HL-60 (cell line): ENCODE data around the gene TIA1.
A peak's percentile ranks its signal among the peaks of the same experiment; 100 is the strongest.
"Not testable (repeated sequence)": the region's sequence is repeated elsewhere in the genome, so short reads cannot be mapped to it uniquely, and the experiment has no call there.

Source experiments
- DNase-seq, 2 experiments: peaks; one replicate each; pipeline ENCODE4 v3.0.0-alpha.2; 2010 to 2020; ENCODE audit warnings: low read depth in 1 of 2, low spot score in 1 of 2
- H3K27ac ChIP-seq: fragments of 250-450 bp; sonication (Bioruptor Pico); replicated peaks from 2 replicates; pipeline ENCODE4 v1.5.1; 2020; ENCODE audit warnings: mild to moderate bottlenecking, moderate library complexity
- H3K27me3 ChIP-seq: fragments of 250-450 bp; sonication (Bioruptor Pico); 2 replicates; pipeline ENCODE4 v1.5.1; 2021; ENCODE audit warnings: mild to moderate bottlenecking, moderate library complexity; ENCODE audit not compliant: insufficient read depth, poor library complexity, severe bottlenecking
- H3K4me3 ChIP-seq: replicated peaks from 2 replicates; pipeline ENCODE4 v1.5.1; 2011; ENCODE audit warnings: mild to moderate bottlenecking, control low read depth, low read length; ENCODE audit not compliant: insufficient read depth
- GABPA ChIP-seq: IDR thresholded peaks from 2 replicates; pipeline ENCODE4 v1.6.1; 2012; ENCODE audit warnings: low read depth
- POLR2AphosphoS5 ChIP-seq: IDR thresholded peaks from 2 replicates; pipeline ENCODE4 v1.6.1; 2012; ENCODE audit warnings: low read depth
- SPI1 ChIP-seq: IDR thresholded peaks from 2 replicates; pipeline ENCODE4 v1.6.1; 2012; ENCODE audit warnings: low read depth, mild to moderate bottlenecking, borderline replicate concordance
- long read RNA-seq: library from polyadenylated mRNA; unstranded; transcript quantifications from one replicate; pipeline ENCODE4 v2.0.0, GENCODE V29; 2020
- TF ChIP-seq, protein P1 (sequence below): IDR thresholded peaks from one replicate; pipeline ENCODE4 v1.5.1; 2011; ENCODE audit warnings: low read length, control low read depth, inconsistent platforms; ENCODE audit not compliant: insufficient read depth
- TF ChIP-seq, protein P2 (sequence below): IDR thresholded peaks from 2 replicates; pipeline ENCODE4 v1.6.1; 2012; ENCODE audit warnings: low read depth; ENCODE audit not compliant: insufficient replicate concordance

The TIA1 gene, protein sequence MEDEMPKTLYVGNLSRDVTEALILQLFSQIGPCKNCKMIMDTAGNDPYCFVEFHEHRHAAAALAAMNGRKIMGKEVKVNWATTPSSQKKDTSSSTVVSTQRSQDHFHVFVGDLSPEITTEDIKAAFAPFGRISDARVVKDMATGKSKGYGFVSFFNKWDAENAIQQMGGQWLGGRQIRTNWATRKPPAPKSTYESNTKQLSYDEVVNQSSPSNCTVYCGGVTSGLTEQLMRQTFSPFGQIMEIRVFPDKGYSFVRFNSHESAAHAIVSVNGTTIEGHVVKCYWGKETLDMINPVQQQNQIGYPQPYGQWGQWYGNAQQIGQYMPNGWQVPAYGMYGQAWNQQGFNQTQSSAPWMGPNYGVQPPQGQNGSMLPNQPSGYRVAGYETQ
- long read RNA-seq, full-length matches to known transcripts: 92 of 141 reads
- long read RNA-seq, partial matches to known transcripts: 14 of 141 reads
- long read RNA-seq, other reads (novel, unspliced or antisense): 35 of 141 reads

DNA sequence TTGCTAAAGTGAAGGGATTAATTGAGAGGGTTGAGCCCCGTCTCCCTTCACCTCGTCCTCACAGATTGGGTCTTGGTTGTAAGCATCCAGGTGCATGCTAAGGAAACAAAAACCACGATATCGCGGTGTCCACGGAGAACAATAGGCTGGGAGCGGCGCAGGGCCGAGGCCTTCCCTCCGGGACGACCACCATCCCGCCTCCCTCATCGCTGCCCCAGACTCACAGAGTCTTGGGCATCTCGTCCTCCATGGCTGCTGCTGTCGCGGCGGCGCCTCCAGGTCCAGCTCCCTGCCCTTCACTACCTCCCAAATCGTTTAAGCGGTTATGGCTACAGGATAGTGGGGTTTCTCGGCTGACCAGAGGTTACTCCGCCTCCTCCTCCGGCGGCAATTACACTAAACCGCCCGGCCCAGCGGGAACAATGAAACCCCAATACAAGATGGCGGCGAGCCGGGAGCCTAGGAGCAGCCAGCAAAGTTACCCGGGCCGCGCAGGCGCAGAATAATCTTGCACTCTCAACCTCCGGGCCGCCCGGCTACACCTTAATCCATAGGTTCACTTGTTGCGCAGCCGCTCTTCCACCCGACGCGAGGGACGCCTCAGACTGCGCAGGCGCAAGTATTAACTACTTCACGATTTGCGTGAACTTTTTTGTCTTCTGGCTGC lies at the start of gene TIA1:
Gene TIA1, minus strand, starts transcription at position 448 of the 667 bp plus-strand sequence. Its CDS starts 198 bp downstream, at position 250.
- TF ChIP-seq, protein P1, sequence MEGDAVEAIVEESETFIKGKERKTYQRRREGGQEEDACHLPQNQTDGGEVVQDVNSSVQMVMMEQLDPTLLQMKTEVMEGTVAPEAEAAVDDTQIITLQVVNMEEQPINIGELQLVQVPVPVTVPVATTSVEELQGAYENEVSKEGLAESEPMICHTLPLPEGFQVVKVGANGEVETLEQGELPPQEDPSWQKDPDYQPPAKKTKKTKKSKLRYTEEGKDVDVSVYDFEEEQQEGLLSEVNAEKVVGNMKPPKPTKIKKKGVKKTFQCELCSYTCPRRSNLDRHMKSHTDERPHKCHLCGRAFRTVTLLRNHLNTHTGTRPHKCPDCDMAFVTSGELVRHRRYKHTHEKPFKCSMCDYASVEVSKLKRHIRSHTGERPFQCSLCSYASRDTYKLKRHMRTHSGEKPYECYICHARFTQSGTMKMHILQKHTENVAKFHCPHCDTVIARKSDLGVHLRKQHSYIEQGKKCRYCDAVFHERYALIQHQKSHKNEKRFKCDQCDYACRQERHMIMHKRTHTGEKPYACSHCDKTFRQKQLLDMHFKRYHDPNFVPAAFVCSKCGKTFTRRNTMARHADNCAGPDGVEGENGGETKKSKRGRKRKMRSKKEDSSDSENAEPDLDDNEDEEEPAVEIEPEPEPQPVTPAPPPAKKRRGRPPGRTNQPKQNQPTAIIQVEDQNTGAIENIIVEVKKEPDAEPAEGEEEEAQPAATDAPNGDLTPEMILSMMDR: no peak
- TF ChIP-seq, protein P2, sequence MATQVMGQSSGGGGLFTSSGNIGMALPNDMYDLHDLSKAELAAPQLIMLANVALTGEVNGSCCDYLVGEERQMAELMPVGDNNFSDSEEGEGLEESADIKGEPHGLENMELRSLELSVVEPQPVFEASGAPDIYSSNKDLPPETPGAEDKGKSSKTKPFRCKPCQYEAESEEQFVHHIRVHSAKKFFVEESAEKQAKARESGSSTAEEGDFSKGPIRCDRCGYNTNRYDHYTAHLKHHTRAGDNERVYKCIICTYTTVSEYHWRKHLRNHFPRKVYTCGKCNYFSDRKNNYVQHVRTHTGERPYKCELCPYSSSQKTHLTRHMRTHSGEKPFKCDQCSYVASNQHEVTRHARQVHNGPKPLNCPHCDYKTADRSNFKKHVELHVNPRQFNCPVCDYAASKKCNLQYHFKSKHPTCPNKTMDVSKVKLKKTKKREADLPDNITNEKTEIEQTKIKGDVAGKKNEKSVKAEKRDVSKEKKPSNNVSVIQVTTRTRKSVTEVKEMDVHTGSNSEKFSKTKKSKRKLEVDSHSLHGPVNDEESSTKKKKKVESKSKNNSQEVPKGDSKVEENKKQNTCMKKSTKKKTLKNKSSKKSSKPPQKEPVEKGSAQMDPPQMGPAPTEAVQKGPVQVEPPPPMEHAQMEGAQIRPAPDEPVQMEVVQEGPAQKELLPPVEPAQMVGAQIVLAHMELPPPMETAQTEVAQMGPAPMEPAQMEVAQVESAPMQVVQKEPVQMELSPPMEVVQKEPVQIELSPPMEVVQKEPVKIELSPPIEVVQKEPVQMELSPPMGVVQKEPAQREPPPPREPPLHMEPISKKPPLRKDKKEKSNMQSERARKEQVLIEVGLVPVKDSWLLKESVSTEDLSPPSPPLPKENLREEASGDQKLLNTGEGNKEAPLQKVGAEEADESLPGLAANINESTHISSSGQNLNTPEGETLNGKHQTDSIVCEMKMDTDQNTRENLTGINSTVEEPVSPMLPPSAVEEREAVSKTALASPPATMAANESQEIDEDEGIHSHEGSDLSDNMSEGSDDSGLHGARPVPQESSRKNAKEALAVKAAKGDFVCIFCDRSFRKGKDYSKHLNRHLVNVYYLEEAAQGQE: peak; percentile 62
- TF ChIP-seq SPI1 (no peak), POLR2AphosphoS5 (peak; percentile 91), GABPA (no peak)
- DNase-seq: peak; percentile 93 to 98
- H3K4me3 ChIP-seq: peak within 1 kb of the TSS; percentile 75
- peak within 1 kb of the TSS; percentile 93 for H3K27ac ChIP-seq
- no peaks in the 10 kb centered on the region for H3K27me3 ChIP-seq

DNA sequence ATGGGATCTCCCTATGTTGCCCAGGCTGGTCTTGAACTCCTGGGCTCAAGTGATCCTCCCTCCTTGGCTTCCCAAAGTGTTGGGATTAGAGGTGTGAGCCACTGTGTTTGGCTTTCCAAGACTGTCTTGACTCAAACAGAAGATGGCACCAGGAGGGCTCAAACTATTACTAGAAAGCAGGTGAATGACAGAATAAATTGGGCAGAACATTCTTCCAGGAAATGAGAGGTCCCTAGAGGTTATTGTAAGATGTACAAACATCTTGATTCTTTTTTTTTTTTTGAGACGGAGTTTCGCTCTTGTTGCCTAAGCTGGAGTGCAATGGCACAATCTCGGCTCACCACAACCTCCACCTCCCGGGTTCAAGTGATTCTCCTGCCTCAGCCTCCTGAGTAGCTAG lies 49.4 kb upstream of the TIA1 start:
- not testable (repeated sequence) for H3K27ac ChIP-seq, H3K27me3 ChIP-seq, DNase-seq, H3K4me3 ChIP-seq

DNA sequence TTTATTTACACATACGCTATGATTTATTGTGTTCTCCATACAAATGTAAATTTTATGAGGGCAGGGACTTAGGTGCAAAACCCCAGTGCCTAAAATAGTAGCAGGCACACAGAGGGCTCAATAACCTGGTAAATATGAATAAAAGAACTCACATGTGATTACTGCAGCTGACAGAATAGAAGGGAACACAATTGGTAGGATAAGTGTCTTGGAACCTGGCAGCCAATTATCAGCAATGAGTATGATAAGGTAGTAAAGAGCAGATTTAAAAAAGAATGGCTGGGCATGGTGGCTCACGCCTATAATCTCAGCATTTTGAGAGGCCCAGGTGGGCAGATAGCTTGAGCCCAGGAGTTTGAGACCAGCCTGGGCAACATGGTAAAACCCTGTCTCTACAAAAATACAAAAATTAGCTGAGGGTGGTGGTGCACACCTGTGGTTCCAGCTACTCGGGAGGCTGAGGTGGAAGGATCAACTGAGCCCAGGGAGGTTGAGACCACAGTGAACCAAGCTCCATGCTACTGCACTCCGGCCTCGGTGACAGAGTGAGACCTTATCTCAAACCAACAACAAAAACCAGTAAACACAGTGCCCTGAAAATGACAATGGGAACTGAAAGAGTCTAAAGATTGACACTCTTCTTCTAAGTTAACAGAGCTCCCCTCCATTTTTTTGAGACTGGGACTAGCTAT lies 35.2 kb upstream of the TIA1 start:
- no peak overlapping the region for H3K4me3 ChIP-seq
- H3K27me3 ChIP-seq: no peaks in the 10 kb centered on the region
- no peak overlapping the region for H3K27ac ChIP-seq
- TF ChIP-seq, protein P2: no peak
- no peak for TF ChIP-seq GABPA
- no peak for DNase-seq

DNA sequence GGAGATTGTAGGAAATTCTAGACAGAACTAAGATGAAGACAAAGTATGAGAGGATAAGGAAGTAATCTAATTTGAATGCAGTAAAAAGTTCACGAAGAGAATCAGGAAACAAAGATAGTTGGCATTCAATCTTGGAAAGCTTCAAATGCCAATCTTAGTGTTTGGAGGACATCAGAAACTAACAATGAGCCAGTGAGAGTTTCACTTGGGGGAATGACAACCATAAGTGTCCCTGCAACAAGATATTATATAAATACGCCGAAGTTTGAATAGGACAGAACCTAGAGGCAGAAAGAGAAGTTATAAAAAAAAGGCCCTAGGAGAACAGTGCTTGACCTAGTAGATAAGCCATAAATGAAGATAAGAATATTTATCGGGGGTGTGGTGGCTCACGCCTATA lies 34.0 kb upstream of the TIA1 start:
- DNase-seq: no peak
- H3K4me3 ChIP-seq: no peak overlapping the region
- TF ChIP-seq, protein P2: no peak
- TF ChIP-seq, protein P1: no peak
- no peak for TF ChIP-seq POLR2AphosphoS5
- no peak for TF ChIP-seq GABPA
- no peak for TF ChIP-seq SPI1
- no peak overlapping the region for H3K27ac ChIP-seq
- no peaks in the 10 kb centered on the region for H3K27me3 ChIP-seq
